Hepatocyte (in vitro differentiated cells): ENCODE measurements around the gene TIRAP.

Source experiments
- CTCF ChIP-seq: fragments of 200-600 bp; sonication (generic); IDR thresholded peaks from 2 replicates; pipeline ENCODE4 v1.5.1; 2016; ENCODE audit warnings: antibody characterized with exemption, mild to moderate bottlenecking; ENCODE audit not compliant: poor library complexity
- EZH2 ChIP-seq: fragments of 200-600 bp; sonication (generic); IDR thresholded peaks from 2 replicates; pipeline ENCODE4 v1.6.1; 2016; ENCODE audit warnings: antibody characterized with exemption, mild to moderate bottlenecking, borderline replicate concordance
- EZH2phosphoT487 ChIP-seq: fragments of 200-600 bp; sonication (generic); IDR thresholded peaks from one replicate; pipeline ENCODE4 v1.6.1; 2018; ENCODE audit warnings: antibody characterized with exemption, mild to moderate bottlenecking, low read depth, moderate library complexity; ENCODE audit not compliant: unreplicated experiment, severe bottlenecking

GRCh38 chr11:126319374-126319740 lies 36.5 kb downstream of the TIRAP start:
- TF ChIP-seq CTCF, result no peak
- no peak for TF ChIP-seq EZH2
- TF ChIP-seq EZH2phosphoT487, result no peak
